Putamen (tissue), 1 donor: ENCODE data around the gene APOL6.
"Not testable (repeated sequence)": the region's sequence is repeated elsewhere in the genome, so short reads cannot be mapped to it uniquely, and the experiment has no call there.

Source experiments
- DNase-seq: peaks from one replicate; pipeline ENCODE4 v3.0.0-alpha.2; 2016; ENCODE audit warnings: low spot score

The APOL6 gene

GRCh38 chr22:35618427-35619223 is 29.6 kb upstream of the APOL6 start:
- DNase-seq = no peak

DNA sequence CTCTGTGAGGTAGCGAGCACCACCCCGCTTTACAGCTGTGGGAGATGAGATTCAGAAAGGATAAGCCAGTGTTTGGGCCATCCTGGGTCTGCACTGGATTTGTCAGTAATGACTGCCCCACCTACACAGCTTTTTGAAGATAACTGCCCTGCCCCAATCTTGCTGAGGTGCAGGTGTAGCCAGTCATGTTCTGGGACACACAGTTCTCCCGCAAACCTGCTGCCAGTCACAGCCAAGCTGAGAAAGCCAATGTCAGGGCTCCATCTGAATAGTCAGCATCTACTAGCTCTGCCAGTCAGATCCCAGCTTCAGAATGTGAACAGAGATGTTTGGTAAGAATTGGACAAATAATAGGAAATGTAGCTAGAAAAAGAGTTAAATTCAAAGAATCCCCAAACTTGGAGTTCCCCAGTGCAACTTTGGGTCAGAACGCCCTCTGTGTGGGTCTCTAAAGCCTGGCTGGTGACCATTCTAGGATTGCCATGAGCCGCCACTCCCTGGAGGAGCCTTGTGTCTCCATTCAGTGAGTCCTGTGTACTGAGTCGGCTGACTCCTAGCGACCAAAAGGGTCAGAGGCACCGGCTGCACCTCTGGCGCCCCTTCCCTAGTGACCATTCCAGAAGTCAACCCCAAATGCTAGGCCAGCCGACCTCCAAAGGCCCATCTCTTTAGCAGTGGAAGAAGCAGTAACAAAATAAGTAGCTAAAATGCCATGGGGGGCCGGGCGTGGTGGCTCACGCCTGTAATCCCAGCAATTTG is 28.7 kb upstream of the APOL6 start:
- DNase-seq = no peak

GRCh38 chr22:35620624-35621251 is 27.5 kb upstream of the APOL6 start:
- DNase-seq = no peak

GRCh38 chr22:35621451-35621850 is 26.8 kb upstream of the APOL6 start:
- DNase-seq = no peak

GRCh38 chr22:35622191-35622913 is 25.9 kb upstream of the APOL6 start:
- no peak for DNase-seq

DNA sequence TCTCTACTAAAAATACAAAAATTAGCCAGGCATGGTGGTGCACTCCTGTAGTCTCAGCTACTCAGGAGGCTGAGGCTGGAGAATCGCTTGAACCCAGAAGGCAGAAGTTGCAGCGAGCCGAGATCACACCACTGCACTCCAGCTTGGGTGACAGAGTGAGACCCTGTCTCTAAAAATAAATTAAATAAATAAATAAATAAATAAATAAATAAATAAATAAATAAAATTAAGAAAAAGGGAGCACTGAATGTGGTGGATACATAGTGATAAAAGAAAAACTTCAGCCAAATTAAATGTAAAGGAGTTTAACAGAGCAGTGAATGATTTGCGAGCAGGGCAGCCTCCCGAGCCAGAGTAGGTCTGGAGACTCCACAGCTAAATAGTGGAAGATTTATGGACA is 24.4 kb upstream of the APOL6 start:
- DNase-seq = not testable (repeated sequence)

DNA sequence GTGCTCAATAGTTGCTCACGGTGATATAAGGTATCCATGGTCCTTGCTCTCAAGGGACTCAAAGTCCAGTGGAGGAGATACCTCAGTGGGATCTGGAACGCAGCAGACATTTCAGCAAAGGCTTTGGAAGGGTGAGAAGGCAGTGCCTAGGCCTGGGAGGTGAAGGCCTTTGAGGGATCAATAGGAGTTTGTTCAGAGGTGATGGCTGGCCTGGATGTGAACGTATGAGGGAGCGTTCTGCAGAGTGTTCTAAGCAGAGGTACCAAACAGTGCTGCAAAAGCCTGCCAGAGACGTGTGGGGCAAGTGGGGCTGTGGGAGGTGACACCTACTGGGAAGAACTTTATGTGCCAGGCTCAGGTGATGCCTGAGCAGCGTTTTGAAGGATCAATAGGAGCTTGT is 23.7 kb upstream of the APOL6 start:
- DNase-seq = no peak

- DNase-seq = no peak
These were observed 22.3 kb upstream of the APOL6 start for GRCh38 chr22:35625763-35626432.

DNA sequence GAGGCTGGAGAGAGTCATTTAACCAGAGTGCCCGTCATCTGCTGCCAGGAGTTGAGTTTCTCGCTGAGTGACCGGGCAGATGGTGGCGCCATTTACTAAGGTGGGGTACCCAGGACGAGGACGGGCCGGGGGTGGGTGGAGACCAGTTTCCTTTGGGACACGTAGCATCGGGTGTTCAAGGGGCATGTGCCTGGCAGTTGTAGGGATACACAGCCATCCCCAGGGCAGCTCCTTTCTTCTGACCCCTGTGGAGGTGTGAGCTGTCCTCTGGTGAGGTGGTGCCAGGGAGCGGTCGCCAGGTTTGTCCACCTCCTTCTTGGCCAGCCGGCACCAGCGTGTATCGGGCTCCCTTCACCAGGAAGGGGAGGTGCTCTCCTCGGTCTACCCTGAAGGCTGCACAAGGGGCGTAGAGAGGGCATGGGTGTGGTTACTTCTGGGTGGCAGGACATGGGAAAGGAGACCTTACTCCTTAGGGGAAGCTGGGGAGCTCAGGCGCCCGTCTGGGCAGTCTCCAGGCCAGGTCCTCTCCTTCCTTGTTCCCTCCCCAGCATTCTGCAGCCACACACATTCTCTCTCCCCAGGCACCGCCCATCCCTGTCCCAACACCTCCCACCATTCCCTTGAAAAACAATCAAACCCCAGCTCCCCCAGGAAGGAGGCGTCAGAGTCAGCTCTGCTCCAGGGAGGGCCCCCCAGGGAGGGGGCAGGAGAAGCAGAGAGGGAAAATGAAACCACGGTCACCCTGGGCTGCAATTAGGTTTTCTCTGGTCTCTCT is 20.8 kb upstream of the APOL6 start:
- no peak for DNase-seq

GRCh38 chr22:35628732-35629131 is 19.5 kb upstream of the APOL6 start:
- DNase-seq = no peak

DNA sequence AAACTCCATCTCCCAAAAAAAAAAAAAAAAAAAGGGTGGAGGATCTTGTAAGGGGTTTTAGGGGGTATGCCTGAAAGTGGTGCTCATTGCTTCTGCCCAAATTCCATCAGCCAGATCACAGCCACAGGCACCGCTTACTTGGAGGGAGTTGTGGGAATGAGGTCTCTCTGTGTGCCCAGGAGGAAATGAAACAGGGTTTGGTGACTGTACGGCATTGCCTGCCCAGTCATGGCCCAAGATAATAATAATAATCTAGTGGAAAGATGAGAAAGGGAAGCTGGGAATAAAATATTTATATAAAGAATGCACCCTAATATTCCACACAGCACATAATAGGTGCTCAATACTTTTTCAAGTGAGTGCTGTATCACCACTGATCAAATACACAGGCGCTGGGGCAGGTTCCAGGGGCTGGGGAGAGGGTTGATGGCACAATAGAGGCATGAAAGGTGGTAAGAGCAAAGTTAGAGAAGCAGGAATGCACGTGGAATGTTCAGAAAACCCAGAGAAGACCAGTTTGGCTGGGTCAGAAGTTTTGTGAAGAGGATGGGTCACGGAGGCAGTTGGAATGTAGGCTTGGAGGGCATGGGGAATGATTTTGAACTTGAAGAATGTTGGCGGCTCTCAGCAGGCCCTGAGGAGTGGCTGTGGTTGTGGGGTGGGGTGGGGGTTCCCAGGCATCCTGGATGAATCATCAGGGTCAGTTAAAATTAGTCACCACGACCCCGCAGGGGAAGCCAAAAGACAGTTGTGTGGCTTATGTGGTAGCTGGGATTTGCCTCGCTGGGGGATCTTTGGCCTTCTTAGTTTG is 18.6 kb upstream of the APOL6 start:
- DNase-seq = no peak

- no peak for DNase-seq
These were observed 17.9 kb upstream of the APOL6 start for GRCh38 chr22:35630387-35630793.

DNA sequence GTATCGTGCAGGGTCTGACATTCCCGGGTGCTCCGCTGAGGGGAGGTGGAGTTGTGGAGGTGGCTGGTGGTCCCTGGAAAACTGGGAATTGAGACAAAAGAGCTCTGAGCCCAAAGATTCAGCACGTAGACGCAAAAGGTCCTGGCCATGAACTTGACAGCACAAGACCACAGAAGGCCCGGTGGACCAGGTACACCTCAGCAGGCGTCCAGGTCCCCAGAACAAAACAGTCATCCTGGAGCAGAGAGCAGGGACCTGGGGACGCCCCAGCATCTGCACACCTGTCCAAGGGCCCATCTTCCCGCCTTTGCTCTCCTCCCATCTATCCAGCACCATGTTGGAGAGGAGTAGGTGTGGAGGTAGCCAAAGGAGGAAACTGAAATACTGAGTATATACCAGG is 17.4 kb upstream of the APOL6 start:
- no peak for DNase-seq

DNA sequence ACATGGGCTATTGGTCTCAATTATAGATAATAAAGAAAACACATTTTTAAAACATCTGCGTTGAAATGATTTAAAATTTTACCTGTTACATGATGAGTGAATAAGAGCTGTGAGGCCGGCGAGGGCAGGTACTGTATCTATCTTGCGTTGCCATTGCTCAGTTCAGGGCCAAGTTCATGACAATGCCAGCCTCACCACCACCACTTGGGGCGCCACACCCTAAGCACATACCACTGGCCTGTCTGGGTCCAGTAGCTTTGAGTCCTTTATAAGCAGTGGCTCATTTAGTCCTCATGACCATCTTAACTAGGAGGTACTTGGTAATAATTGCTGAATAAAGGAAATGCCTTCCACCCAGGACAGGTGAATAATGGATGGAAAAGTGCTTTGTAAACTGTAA is 16.6 kb upstream of the APOL6 start:
- no peak for DNase-seq

DNA sequence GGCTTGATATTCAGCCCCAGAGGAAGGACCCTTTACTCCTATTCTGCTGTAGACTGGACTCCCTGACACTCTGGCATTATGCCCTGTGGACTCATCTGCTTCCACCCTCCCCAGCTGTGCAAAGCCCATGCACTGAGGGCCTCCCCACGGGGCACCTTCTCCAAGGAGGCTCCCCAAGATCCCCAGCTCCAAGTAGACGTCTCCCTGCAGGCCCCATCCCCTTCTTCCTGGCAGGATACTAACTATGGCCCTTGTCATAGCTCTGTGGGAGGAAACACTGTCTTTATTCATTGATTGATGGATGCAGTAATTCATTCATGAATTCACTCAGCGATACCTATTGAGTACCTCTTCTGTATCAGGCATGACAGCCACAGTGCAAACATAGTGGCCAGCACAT is 15.3 kb upstream of the APOL6 start:
- no peak for DNase-seq

GRCh38 chr22:35633520-35633919 is 14.7 kb upstream of the APOL6 start:
- no peak for DNase-seq

- no peak for DNase-seq
These were observed 14.2 kb upstream of the APOL6 start for GRCh38 chr22:35634015-35634414.

DNA sequence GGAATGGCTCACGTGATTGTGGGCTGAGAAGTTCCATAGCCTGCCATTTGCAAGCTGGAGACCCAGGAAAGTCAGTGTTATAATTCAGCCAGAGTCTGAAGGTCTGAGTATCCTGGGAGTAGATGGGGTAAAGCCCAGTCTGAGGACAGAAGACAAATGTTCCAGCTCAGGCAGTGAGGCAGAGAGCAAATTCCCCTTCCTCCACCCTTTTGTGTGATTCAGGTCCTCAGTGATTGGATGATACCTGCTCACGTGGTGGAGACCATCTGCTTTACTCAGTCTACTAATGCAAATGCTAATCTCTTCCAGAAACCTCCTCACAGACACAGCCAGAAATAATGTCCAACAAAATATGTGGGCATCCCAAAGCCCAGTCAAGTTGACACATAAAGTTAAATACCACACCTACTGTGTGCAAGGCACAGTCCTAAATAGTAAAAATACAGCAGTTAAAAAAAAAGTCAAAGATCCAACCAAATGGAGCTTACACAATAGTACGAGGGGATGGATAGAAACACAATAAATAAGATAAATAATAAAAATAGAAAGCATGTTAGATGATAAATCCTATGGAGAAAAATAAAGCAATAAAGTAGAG is 13.2 kb upstream of the APOL6 start:
- no peak for DNase-seq

DNA sequence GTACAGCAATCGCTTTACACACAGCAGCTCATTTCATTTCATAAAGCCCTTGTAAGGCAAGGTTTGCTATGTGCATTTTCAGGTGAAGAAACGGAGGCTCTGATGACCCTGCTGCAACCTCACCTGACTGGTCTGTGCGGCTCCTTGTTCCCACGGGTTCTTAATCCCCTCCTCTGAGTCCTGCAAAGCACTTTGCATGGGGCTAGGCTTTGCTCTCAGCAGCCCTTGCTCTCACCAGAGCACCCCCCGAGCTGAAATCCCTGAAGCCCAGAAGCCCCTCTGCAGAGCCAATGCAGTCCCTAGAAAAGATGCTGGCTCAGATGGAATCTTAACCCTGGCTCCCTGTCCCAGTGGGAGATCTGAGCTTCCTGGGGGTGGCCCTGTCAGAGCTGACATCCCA is 11.0 kb upstream of the APOL6 start:
- DNase-seq = no peak

DNA sequence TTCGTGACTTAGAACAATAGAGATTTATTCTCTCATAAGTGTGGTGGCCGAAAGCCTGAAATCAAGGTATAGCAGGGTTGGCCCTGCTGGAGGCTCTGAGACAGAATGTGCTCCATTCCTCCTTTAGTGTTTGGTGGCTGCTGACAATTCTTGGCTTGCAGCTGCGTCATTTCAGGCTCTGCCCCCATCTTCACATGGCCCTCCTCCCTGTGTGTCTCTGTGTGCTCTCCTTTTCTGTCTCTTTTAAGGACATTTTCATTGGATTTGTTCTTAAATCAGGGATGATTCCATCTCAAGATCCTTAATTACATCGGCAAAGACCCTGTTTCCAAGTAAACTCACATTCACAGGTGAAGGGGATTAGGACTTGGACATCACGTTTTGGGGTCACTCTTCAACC is 10.2 kb upstream of the APOL6 start:
- no peak for DNase-seq
